ENCODE measurements around the gene ZNRF3.
A peak's percentile ranks its signal among the peaks of the same experiment; 100 is the strongest.

Gene ZNRF3

GRCh38 chr22:29040385-29041275, 157.3 kb downstream of the ZNRF3 start:
- peak; percentile 88 for DNase-seq

GRCh38 chr22:29041408-29041807, 158.0 kb downstream of the ZNRF3 start:
- DNase-seq: peak; percentile 41

- peak; percentile 57 for DNase-seq
Measured at GRCh38 chr22:29043906-29044575, 160.7 kb downstream of the ZNRF3 start.

GRCh38 chr22:29044657-29045176, 161.3 kb downstream of the ZNRF3 start:
- peak; percentile 57 for DNase-seq

- DNase-seq: no peak
Measured at GRCh38 chr22:29048822-29049654, 165.7 kb downstream of the ZNRF3 start.

GRCh38 chr22:29049655-29050263, 166.4 kb downstream of the ZNRF3 start:
- no peak for DNase-seq

GRCh38 chr22:29050457-29050856, 167.1 kb downstream of the ZNRF3 start:
- no peak for DNase-seq

GRCh38 chr22:29053048-29053702, 169.8 kb downstream of the ZNRF3 start:
- no peak for DNase-seq

- DNase-seq: no peak
Measured at GRCh38 chr22:29054251-29054767, 170.9 kb downstream of the ZNRF3 start.

GRCh38 chr22:29055192-29055830, 171.9 kb downstream of the ZNRF3 start:
- no peak for DNase-seq

GRCh38 chr22:29056472-29056871, 173.1 kb downstream of the ZNRF3 start:
- no peak for DNase-seq

GRCh38 chr22:29060251-29060869, 177.0 kb downstream of the ZNRF3 start:
- no peak for DNase-seq

- no peak for DNase-seq
Measured at GRCh38 chr22:29060931-29061330, 177.6 kb downstream of the ZNRF3 start.

- DNase-seq: no peak
Measured at GRCh38 chr22:29061773-29062172, 178.4 kb downstream of the ZNRF3 start, which contains the start of gene C22orf31. Gene C22orf31 (minus strand): TSS chr22:29061831. CDS start chr22:29061792, 39 bp downstream.

- no peak for DNase-seq
Measured at GRCh38 chr22:29062286-29062821, 179.0 kb downstream of the ZNRF3 start.

- no peak for DNase-seq
Measured at GRCh38 chr22:29065468-29066190, 182.3 kb downstream of the ZNRF3 start.

GRCh38 chr22:29069463-29069862, 186.1 kb downstream of the ZNRF3 start:
- DNase-seq: no peak

- DNase-seq: no peak
Measured at GRCh38 chr22:29070490-29070889, 187.1 kb downstream of the ZNRF3 start.

Measured in fibroblast of skin of scalp (primary cell).